Breast epithelium (tissue), 3 donors: ENCODE results near the gene CTTN.

Experiments used
- CTCF ChIP-seq, 3 donors: fragments of 450-650 bp; IDR thresholded peaks; one replicate each; pipeline ENCODE4 v1.5.1; 2016 to 2017; ENCODE audit warnings: antibody characterized with exemption in 3 of 3, mild to moderate bottlenecking in 3 of 3, moderate library complexity in 3 of 3
- POLR2A ChIP-seq: fragments of 450-650 bp; IDR thresholded peaks from one replicate; pipeline ENCODE4 v1.6.1; 2016; ENCODE audit warnings: antibody characterized with exemption, mild to moderate bottlenecking, moderate library complexity
- POLR2AphosphoS5 ChIP-seq, 3 donors: sonication (generic); formaldehyde crosslinking; IDR thresholded peaks; one replicate each; pipeline ENCODE4 v1.6.1; 2017; ENCODE audit warnings: antibody characterized with exemption in 3 of 3

- TF ChIP-seq CTCF (IDR thresholded peaks at IDR 0.05) (no peak), POLR2AphosphoS5 (IDR thresholded peaks at IDR 0.05) (no peak), POLR2A (no peak)
These were observed 68.3 kb downstream of the CTTN start for GRCh38 chr11:70466596-70466995.
